GM12878 (cell line): ENCODE results near the gene CUTA. TPM values are rescaled to one million over a fixed set of nuclear protein-coding genes. Genes with fewer than 3 reads are reported as not detected.
A peak's percentile ranks its signal among the peaks of the same experiment; 100 is the strongest.

Source experiments
- CEBPB ChIP-seq, 2 experiments: fragments of 150-350 bp in 1 of 2; IDR thresholded peaks; 2 replicates each; pipeline ENCODE4 v1.6.1; 2012 to 2014; ENCODE audit warnings: low read depth in 2 of 2, low read length in 2 of 2, borderline replicate concordance in 1 of 2, inconsistent platforms in 1 of 2
- CHD4 ChIP-seq: fragments of 200-600 bp; sonication (generic); IDR thresholded peaks from 2 replicates; pipeline ENCODE4 v1.6.1; 2016; ENCODE audit warnings: mild to moderate bottlenecking
- E4F1 ChIP-seq: fragments of 450-650 bp; IDR thresholded peaks from 2 replicates; pipeline ENCODE4 v1.6.1; 2018; ENCODE audit warnings: borderline replicate concordance, mild to moderate bottlenecking; ENCODE audit not compliant: partially characterized antibody
- FOXM1 ChIP-seq: IDR thresholded peaks from 2 replicates; pipeline ENCODE4 v1.6.1; 2012; ENCODE audit warnings: low read depth, mild to moderate bottlenecking, inconsistent platforms, low read length, moderate library complexity
- HDAC6 ChIP-seq: fragments of 200-600 bp; sonication (generic); IDR thresholded peaks from one replicate; pipeline ENCODE4 v1.8.0; 2017; ENCODE audit warnings: antibody characterized with exemption; ENCODE audit not compliant: unreplicated experiment
- HSF1 ChIP-seq: fragments of 150-350 bp; IDR thresholded peaks from 2 replicates; pipeline ENCODE4 v1.6.1; 2014; ENCODE audit warnings: mild to moderate bottlenecking, low read depth, low read length
- IKZF2 ChIP-seq, 2 experiments: fragments of 450-650 bp; IDR thresholded peaks; 2 replicates each; pipeline ENCODE4 v1.6.1; 2017; ENCODE audit warnings: mild to moderate bottlenecking in 2 of 2, moderate library complexity in 2 of 2
- JUNB ChIP-seq: IDR thresholded peaks from 2 replicates; pipeline ENCODE4 v1.6.1; 2016; ENCODE audit warnings: antibody characterized with exemption, mild to moderate bottlenecking
- LARP7 ChIP-seq: fragments of 450-650 bp; IDR thresholded peaks from 2 replicates; pipeline ENCODE4 v1.6.1; 2017; ENCODE audit warnings: mild to moderate bottlenecking
- MEF2A ChIP-seq: IDR thresholded peaks from 2 replicates; pipeline ENCODE4 v1.6.1; 2011; ENCODE audit warnings: low read depth, mild to moderate bottlenecking, low read length, moderate library complexity; ENCODE audit not compliant: insufficient read depth
- MEF2B ChIP-seq: fragments of 450-650 bp; IDR thresholded peaks from 2 replicates; pipeline ENCODE4 v1.6.1; 2018; ENCODE audit warnings: mild to moderate bottlenecking, moderate library complexity; ENCODE audit not compliant: partially characterized antibody, poor library complexity, severe bottlenecking
- MXI1 ChIP-seq: fragments of 150-350 bp; IDR thresholded peaks from 2 replicates; pipeline ENCODE4 v1.6.1; 2011; ENCODE audit warnings: low read depth, mild to moderate bottlenecking, inconsistent platforms, low read length, improper control_type of control experiment
- NBN ChIP-seq: fragments of 450-650 bp; IDR thresholded peaks from 2 replicates; pipeline ENCODE4 v1.6.1; 2016
- NFIC ChIP-seq: IDR thresholded peaks from 2 replicates; pipeline ENCODE4 v1.6.1; 2012; ENCODE audit warnings: low read depth, mild to moderate bottlenecking, inconsistent platforms, low read length, moderate library complexity
- NFXL1 ChIP-seq: fragments of 450-650 bp; IDR thresholded peaks from 2 replicates; pipeline ENCODE4 v1.6.1; 2017; ENCODE audit warnings: antibody characterized with exemption, mild to moderate bottlenecking, borderline replicate concordance
- NR2C1 ChIP-seq: fragments of 450-650 bp; IDR thresholded peaks from 2 replicates; pipeline ENCODE4 v1.6.1; 2017; ENCODE audit warnings: antibody characterized with exemption, mild to moderate bottlenecking, moderate library complexity
- POLR2A ChIP-seq: IDR thresholded peaks from 2 replicates; pipeline ENCODE4 v1.6.1; 2011; ENCODE audit warnings: low read depth, mild to moderate bottlenecking, low read length
- RAD51 ChIP-seq: fragments of 450-650 bp; IDR thresholded peaks from 2 replicates; pipeline ENCODE4 v1.6.1; 2016; ENCODE audit warnings: moderate library complexity, mild to moderate bottlenecking, inconsistent platforms
- RCOR1 ChIP-seq: conservative IDR thresholded peaks from 2 replicates; pipeline ENCODE4 v1.6.1; 2012; ENCODE audit warnings: low read depth, low read length, improper control_type of control experiment
- SMARCA5 ChIP-seq: fragments of 450-650 bp; IDR thresholded peaks from 2 replicates; pipeline ENCODE4 v1.6.1; 2017; ENCODE audit warnings: mild to moderate bottlenecking
- SMC3 ChIP-seq: IDR thresholded peaks from 2 replicates; pipeline ENCODE4 v1.6.1; 2011; ENCODE audit warnings: low read length, improper control_type of control experiment, borderline replicate concordance
- SP1 ChIP-seq: IDR thresholded peaks from one replicate; pipeline ENCODE4 v1.6.1; 2011; ENCODE audit warnings: low read depth, low read length
- SREBF2 ChIP-seq: IDR thresholded peaks from 2 replicates; pipeline ENCODE4 v1.6.1; 2012; ENCODE audit warnings: mild to moderate bottlenecking, low read length
- TBL1XR1 ChIP-seq: IDR thresholded peaks from 2 replicates; pipeline ENCODE4 v1.6.1; 2012; ENCODE audit warnings: low read depth, low read length, improper control_type of control experiment
- TCF12 ChIP-seq: IDR thresholded peaks from 2 replicates; pipeline ENCODE4 v1.6.1; 2011; ENCODE audit warnings: low read depth, mild to moderate bottlenecking, low read length
- polyA plus RNA-seq, 11 experiments: library from polyadenylated mRNA; depleted of rRNA in 4 of 11; unstranded in 6 of 11; stranded (reverse) in 5 of 11; fragments of >200 nt; fragmentation: Nextera tagmentation in 4 of 11; fragmentation: Illumina TruSeq in 1 of 11; extraction: Ambion mirVana in 4 of 11; extraction: Trizol in 1 of 11; gene quantifications; 1 replicate in 1 of 11; 2 replicates in 10 of 11; pipeline versions ENCODE4 v1.2.1 to v1.2.3, GENCODE V29; 2011 to 2016; ENCODE audit warnings: inconsistent platforms in 2 of 11, missing spikeins in 2 of 11, low read depth in 1 of 11
- total RNA-seq, 4 experiments: library from RNA; depleted of rRNA in 3 of 4; stranded (reverse); fragments of >200 nt in 3 of 4; fragmentation: Illumina TruSeq in 1 of 4; extraction: Trizol in 1 of 4; gene quantifications; 2 replicates each; pipeline versions ENCODE4 v1.2.1 to v1.2.3, GENCODE V29; 2013 to 2021
- TF ChIP-seq, protein P1 (sequence below): fragments of 450-650 bp; IDR thresholded peaks from 2 replicates; pipeline ENCODE4 v1.6.1; 2017; ENCODE audit warnings: antibody characterized with exemption, mild to moderate bottlenecking, moderate library complexity
- TF ChIP-seq, protein P2 (sequence below): IDR thresholded peaks from 2 replicates; pipeline ENCODE4 v1.6.1; 2012; ENCODE audit warnings: low read depth, low read length, improper control_type of control experiment

Gene CUTA
- total and polyA plus RNA-seq, 10 of the 15 experiments (the other 5 are each of a cell fraction or from before 2014, with no cell fraction given) = 102 to 293 (median 189) TPM

GRCh38 chr6:33391922-33392594 lies 25.8 kb downstream of the CUTA start (continued):
- no peak for TF ChIP-seq NFXL1
- TF ChIP-seq RAD51 = no peak
- TF ChIP-seq SMC3 = no peak
- no peak for TF ChIP-seq HSF1
- 0 out of 4 replicates have a peak, but pooled peaks of 1 of the 2 experiments have one; percentile 9 for TF ChIP-seq IKZF2 (IDR thresholded peaks at IDR 0.05)
- peak; percentile 34; the same call in 1 of the 2 replicates for TF ChIP-seq LARP7
- TF ChIP-seq POLR2A = peak; percentile 0; the same call in 1 of the 2 replicates
- no peak for TF ChIP-seq E4F1
- no peak for TF ChIP-seq NFIC
- no peak for TF ChIP-seq MXI1
- no peak for TF ChIP-seq TBL1XR1
- TF ChIP-seq, protein P1, sequence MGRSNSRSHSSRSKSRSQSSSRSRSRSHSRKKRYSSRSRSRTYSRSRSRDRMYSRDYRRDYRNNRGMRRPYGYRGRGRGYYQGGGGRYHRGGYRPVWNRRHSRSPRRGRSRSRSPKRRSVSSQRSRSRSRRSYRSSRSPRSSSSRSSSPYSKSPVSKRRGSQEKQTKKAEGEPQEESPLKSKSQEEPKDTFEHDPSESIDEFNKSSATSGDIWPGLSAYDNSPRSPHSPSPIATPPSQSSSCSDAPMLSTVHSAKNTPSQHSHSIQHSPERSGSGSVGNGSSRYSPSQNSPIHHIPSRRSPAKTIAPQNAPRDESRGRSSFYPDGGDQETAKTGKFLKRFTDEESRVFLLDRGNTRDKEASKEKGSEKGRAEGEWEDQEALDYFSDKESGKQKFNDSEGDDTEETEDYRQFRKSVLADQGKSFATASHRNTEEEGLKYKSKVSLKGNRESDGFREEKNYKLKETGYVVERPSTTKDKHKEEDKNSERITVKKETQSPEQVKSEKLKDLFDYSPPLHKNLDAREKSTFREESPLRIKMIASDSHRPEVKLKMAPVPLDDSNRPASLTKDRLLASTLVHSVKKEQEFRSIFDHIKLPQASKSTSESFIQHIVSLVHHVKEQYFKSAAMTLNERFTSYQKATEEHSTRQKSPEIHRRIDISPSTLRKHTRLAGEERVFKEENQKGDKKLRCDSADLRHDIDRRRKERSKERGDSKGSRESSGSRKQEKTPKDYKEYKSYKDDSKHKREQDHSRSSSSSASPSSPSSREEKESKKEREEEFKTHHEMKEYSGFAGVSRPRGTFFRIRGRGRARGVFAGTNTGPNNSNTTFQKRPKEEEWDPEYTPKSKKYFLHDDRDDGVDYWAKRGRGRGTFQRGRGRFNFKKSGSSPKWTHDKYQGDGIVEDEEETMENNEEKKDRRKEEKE = no peak
- TF ChIP-seq SP1 = no peak
- TF ChIP-seq RCOR1 = no peak
- TF ChIP-seq NR2C1 = no peak
- no peak for TF ChIP-seq MEF2B
- no peak for TF ChIP-seq CHD4
- TF ChIP-seq CEBPB (IDR thresholded peaks at IDR 0.05; ENCODE audit: borderline replicate concordance in 1 of 2, low read depth in 2 of 2, low read length in 2 of 2) = no peak
- no peak for TF ChIP-seq FOXM1
- no peak for TF ChIP-seq MEF2A
- TF ChIP-seq HDAC6 = no peak
- no peak for TF ChIP-seq NBN
- TF ChIP-seq SMARCA5 = no peak
- TF ChIP-seq TCF12 = no peak
- no peak for TF ChIP-seq SREBF2
- TF ChIP-seq JUNB = 0 out of 2 replicates have a peak, but pooled peaks have one; percentile 8
- TF ChIP-seq, protein P2, sequence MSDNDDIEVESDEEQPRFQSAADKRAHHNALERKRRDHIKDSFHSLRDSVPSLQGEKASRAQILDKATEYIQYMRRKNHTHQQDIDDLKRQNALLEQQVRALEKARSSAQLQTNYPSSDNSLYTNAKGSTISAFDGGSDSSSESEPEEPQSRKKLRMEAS = no peak
